ENCODE data around the gene WDR62. TPM values are rescaled to one million over a fixed set of nuclear protein-coding genes. Genes with fewer than 3 reads are reported as not detected.
A peak's percentile ranks its signal among the peaks of the same experiment; 100 is the strongest.

WDR62 gene
- total RNA-seq, 1 donor = 1.4 TPM

DNA sequence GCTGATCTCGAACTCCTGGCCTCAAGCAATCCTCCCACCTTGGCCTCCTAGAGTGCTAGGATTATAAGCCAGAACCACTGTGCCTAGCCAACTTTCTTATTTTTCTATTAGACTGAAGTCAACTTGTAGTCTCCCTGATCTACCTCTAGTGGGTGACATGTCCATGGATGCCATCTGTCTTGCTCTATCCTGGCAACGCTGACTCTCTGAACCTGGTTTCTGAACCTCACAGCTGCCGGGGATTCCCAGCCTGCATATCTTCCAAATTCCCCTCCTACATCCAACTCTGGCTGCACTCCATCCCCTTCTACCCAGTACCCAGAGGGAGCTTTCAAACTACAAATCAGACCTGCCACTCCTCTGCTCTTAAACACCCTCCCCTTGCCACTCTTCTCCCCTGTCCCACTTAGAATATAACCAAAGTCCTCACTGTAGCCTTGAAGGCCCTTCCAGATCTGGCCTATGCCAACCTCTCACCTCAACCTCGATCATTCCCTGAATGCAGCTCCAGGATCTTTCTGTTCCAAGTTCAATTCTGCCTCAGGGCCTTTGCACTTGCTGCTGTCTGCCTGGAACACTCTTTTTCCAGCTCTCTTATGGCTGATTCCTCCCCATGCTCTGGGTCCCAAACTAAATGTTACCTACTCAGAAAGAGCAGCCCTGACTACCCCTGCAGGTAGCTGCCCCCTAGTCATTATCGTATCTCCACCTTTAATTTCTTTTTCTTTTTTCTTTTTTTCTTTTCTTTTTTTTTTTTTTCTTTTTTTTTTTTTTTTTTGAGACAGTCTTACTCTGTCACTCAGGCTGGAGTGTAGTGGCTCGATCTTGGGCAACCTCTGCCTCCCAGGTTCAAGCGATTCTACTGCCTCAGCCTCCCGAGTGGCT, 24.2 kb upstream of the WDR62 start:
- Histone ChIP-seq H3K4me1 (ENCODE audit: insufficient read depth, low read length) (peaks cover 8% of the 10 kb centered on the region), H3K79me2 (ENCODE audit: insufficient read depth, low read length) (peaks cover 2% of the 10 kb centered on the region), H3K27ac (ENCODE audit: low read depth, low read length) (no peak overlapping the region), H2AFZ (ENCODE audit: low read length) (no peak overlapping the region), H3K27me3 (ENCODE audit: insufficient read depth, low read length) (no peaks in the 10 kb centered on the region), H3K9me3 (ENCODE audit: low read depth, low read length) (no peaks in the 10 kb centered on the region), H3K4me3 (ENCODE audit: insufficient read depth, low read length) (no peak overlapping the region), H3K4me2 (ENCODE audit: insufficient read depth, low read length) (no peak overlapping the region), H3K36me3 (ENCODE audit: insufficient read depth, low read length) (peaks cover 16% of the 10 kb centered on the region), H4K20me1 (ENCODE audit: insufficient read depth, low read length) (peaks cover 3% of the 10 kb centered on the region)
- peak; percentile 92 for DNase-seq (ENCODE audit: insufficient read length, low spot score, missing footprints)
- peak; percentile 28 for TF ChIP-seq CTCF (IDR thresholded peaks at IDR 0.05; ENCODE audit: extremely low read depth, low read depth, low read length)

DNA sequence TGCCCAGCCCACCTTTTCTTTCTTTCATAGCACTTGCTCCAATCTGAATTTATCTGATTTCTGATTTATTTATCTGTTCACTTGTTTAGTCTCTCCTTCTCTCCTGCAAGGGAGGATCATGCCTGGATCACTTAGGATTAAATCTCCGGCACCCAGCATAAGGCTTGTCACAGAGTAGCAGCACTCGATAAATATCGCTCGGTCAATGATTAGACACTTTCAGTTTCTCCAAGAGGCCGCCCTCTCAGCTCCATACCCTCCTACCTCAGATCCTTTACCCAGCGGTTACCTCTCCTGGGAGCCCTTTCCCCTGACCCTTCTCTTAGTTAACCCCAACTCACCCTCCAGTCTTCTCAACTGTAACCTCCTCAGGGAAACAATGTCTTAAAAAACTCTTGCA, 23.4 kb upstream of the WDR62 start:
- Histone ChIP-seq H2AFZ (ENCODE audit: low read length) (no peak overlapping the region), H3K27ac (ENCODE audit: low read depth, low read length) (no peak overlapping the region), H3K36me3 (ENCODE audit: insufficient read depth, low read length) (peaks cover 11% of the 10 kb centered on the region), H3K4me1 (ENCODE audit: insufficient read depth, low read length) (peaks cover 8% of the 10 kb centered on the region), H3K27me3 (ENCODE audit: insufficient read depth, low read length) (no peaks in the 10 kb centered on the region), H3K4me3 (ENCODE audit: insufficient read depth, low read length) (no peak overlapping the region), H4K20me1 (ENCODE audit: insufficient read depth, low read length) (peaks cover 3% of the 10 kb centered on the region), H3K79me2 (ENCODE audit: insufficient read depth, low read length) (peaks cover 2% of the 10 kb centered on the region), H3K4me2 (ENCODE audit: insufficient read depth, low read length) (peak overlapping the region; percentile 79), H3K9me3 (ENCODE audit: low read depth, low read length) (no peaks in the 10 kb centered on the region)
- TF ChIP-seq CTCF (IDR thresholded peaks at IDR 0.05; ENCODE audit: extremely low read depth, low read depth, low read length) = no peak
- DNase-seq (ENCODE audit: insufficient read length, low spot score, missing footprints) = no peak

DNA sequence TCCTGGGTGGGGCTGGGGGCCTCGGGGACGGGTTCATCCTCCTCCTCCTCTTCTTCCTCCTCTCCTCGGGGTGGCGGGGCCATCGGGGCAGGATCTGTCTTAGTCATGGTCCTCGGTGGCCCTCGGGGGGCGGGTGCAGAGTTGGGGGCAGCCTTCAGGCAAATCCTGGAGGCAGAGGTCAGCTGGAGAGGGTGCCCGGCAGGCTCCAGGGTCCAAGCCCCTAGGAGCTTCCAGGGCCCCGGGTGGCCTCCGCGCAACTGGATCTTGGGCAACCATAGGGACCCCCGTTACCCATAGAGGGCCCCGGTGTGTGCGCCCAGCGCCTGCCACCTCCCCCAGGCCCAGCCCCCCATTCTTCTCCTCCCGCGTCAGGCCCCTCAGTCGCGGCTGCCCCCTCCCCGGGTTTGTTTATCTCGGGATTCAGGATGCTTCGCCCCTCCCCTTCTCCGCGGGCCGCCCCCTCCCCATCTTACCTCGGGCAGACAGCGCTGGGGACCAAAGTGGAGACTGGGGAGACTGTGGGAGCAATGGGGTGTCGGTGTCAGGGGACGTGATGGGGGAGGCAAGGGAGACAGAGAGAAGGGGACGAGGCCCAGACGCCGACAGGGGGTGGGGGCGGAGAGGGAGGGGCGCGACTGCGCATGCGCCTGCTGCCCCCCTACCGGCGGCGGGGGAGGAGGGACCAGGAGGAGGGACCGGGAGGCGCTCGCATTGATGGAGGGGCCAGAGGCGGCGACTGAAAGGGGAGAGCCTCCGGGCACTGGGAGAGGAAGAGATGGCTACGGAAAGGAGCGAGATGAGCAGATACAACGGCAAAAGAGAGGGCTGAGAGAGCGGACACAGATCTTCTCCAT, 22.2 kb upstream of the WDR62 start, which contains the start of gene CLIP3:
Gene CLIP3, minus strand, starts transcription at position 623 of the 854 bp plus-strand sequence. Its CDS starts 516 bp downstream, at position 107.
- peaks cover 3% of the 10 kb centered on the region for H4K20me1 ChIP-seq (ENCODE audit: insufficient read depth, low read length)
- peak within 1 kb of the TSS; percentile 79 for H3K4me2 ChIP-seq (ENCODE audit: insufficient read depth, low read length)
- no peak within 1 kb of the TSS for H3K27ac ChIP-seq (ENCODE audit: low read depth, low read length)
- peak within 1 kb of the TSS; percentile 97 for H3K4me3 ChIP-seq (ENCODE audit: insufficient read depth, low read length)
- peaks cover 2% of the 10 kb centered on the region for H3K79me2 ChIP-seq (ENCODE audit: insufficient read depth, low read length)
- no peak for TF ChIP-seq CTCF (IDR thresholded peaks at IDR 0.05; ENCODE audit: extremely low read depth, low read depth, low read length)
- H3K36me3 ChIP-seq (ENCODE audit: insufficient read depth, low read length) = peaks cover 5% of the 10 kb centered on the region
- H2AFZ ChIP-seq (ENCODE audit: low read length) = peak within 1 kb of the TSS; percentile 77
- H3K4me1 ChIP-seq (ENCODE audit: insufficient read depth, low read length) = peaks cover 8% of the 10 kb centered on the region
- H3K9me3 ChIP-seq (ENCODE audit: low read depth, low read length) = no peaks in the 10 kb centered on the region
- H3K27me3 ChIP-seq (ENCODE audit: insufficient read depth, low read length) = no peaks in the 10 kb centered on the region
- peak; percentile 99 for DNase-seq (ENCODE audit: insufficient read length, low spot score, missing footprints)
